ENCODE data around the gene MIPEP.

Gene MIPEP

GRCh38 chr13:23801141-23801540, 88.1 kb downstream of the MIPEP start:
- peaks cover 9 to 13% of the 10 kb centered on the region in 2 donors for H3K4me1 Mint-ChIP-seq
- peaks cover 6 to 20% of the 10 kb centered on the region in 2 donors for H3K27me3 Mint-ChIP-seq
- DNase-seq (no peak), ATAC-seq (replicated peaks) (no peak)
- H3K9me3 Mint-ChIP-seq, result peaks cover 0 to 3% of the 10 kb centered on the region in 2 donors
- H3K4me3 Mint-ChIP-seq, result no peak overlapping the region
- H3K27ac Mint-ChIP-seq, result no peak overlapping the region
- H3K36me3 Mint-ChIP-seq, result peaks cover 36 to 46% of the 10 kb centered on the region in 2 donors

- Mint-ChIP-seq H3K9me3 (peaks cover 0 to 3% of the 10 kb centered on the region in 2 donors), H3K27me3 (peaks cover 6 to 15% of the 10 kb centered on the region in 2 donors), H3K27ac (no peak overlapping the region), H3K4me1 (peaks cover 6 to 9% of the 10 kb centered on the region in 2 donors), H3K36me3 (peaks cover 29 to 38% of the 10 kb centered on the region in 2 donors), H3K4me3 (no peak overlapping the region)
- DNase-seq (no peak), ATAC-seq (replicated peaks) (peak; percentile 57 to 73)
These were observed 89.3 kb downstream of the MIPEP start for GRCh38 chr13:23799945-23800344.

DNA sequence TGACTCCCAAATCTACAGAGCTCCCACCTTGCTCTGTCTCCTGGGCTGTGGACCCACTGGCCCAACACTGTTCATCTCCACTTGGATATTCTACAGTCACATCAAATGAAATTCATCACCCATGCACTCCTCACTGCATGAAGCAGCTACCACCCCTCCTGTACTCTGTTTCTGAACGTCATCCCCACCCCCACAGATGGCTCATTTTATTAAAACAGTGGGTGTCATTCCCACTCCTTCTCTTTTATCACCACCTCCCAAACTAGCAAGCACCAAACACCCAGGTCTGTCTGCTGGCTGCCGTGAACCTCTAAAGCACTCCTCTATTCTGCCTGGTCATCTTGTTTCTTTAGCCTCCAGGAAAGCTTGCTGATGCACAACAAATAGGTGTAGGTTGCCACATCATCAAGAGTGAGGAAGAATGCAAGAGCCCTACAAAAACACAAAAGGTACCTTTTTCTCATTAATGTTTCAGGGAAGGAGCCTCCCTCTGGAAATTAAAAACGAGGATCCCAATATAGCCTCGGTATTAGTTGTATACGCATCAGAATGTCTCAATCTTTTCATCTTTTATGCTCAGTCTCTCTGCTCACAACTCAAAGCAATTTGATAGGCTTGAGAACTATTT, 91.8 kb downstream of the MIPEP start:
- Mint-ChIP-seq H3K36me3 (peaks cover 28 to 36% of the 10 kb centered on the region in 2 donors), H3K9me3 (peaks cover 0 to 3% of the 10 kb centered on the region in 2 donors), H3K27me3 (peaks cover 6 to 16% of the 10 kb centered on the region in 2 donors), H3K4me1 (peaks cover 12% of the 10 kb centered on the region in 2 donors), H3K4me3 (no peak overlapping the region), H3K27ac (no peak overlapping the region)
- DNase-seq (no peak), ATAC-seq (replicated peaks) (no peak)

DNA sequence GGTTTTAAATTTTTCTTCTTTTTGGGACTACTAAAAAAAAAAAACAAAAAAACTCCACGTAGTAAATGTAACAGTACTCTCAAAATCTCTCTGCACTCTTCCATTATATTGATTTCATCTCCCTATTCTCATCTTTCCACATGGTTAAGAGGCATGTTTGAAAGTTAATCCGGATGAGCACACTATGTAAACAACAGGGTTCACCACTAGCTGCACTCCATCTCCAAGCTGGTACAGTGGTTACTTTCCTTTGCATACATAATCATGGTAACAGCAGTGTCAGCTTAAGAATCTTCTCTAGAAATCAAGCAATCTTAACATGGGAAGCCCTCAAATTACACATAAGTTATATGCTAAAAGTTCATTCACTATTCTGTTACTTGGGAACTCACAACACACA, 92.6 kb downstream of the MIPEP start:
- ATAC-seq (replicated peaks) (no peak), DNase-seq (no peak)
- Mint-ChIP-seq H3K36me3 (peaks cover 26 to 36% of the 10 kb centered on the region in 2 donors), H3K4me1 (peaks cover 12% of the 10 kb centered on the region in 2 donors), H3K4me3 (no peak overlapping the region), H3K9me3 (peaks cover 0 to 3% of the 10 kb centered on the region in 2 donors), H3K27ac (no peak overlapping the region), H3K27me3 (peaks cover 6 to 16% of the 10 kb centered on the region in 2 donors)

DNA sequence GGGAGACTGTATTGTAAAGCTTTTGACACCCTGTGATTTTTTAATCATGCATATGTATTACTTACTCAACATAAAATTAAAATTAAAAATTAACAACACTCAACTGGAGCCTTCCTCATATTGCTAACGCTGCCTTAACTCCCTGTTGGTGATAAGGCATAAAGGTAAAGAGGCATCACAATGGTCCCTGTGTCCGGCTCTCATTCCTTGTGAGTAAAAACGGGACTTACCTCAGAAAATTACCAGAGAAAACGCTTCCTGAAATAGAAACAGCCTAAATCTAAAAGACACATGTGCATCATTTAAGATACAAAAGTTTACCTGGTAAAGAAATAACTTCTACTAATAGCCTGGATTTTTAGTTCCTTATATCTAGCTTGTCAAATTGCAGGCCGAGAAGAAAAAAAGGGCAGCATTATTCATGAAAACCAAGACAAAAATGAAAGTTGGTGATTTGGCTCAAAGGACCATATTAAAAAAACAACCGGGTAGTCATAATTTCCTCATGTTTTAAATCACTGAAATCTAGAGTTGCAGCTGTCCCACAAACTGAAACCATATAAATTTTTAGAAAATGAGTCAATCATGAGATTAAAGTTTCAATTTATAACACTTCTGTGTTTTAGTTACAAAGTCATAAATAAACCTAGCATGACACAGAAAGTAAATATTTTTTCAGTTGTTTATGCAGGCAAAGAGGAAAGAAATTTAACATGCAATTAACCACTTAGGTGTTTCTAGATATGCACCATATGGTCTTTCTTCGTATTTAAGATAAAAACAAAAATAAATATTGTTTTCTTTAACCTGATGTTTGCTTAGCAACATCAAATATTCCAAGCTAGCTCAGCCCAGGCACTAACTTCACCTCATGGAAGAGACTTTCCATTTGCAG, 94.7 kb downstream of the MIPEP start:
- peaks cover 20 to 30% of the 10 kb centered on the region in 2 donors for H3K36me3 Mint-ChIP-seq
- ATAC-seq (replicated peaks) (peak; percentile 45 to 77), DNase-seq (no peak)
- H3K27me3 Mint-ChIP-seq, result peaks cover 6 to 11% of the 10 kb centered on the region in 2 donors
- H3K4me1 Mint-ChIP-seq, result peaks cover 6 to 12% of the 10 kb centered on the region in 2 donors
- no peak overlapping the region for H3K4me3 Mint-ChIP-seq
- H3K27ac Mint-ChIP-seq, result no peak overlapping the region
- peaks cover 0 to 3% of the 10 kb centered on the region in 2 donors for H3K9me3 Mint-ChIP-seq

GRCh38 chr13:23793711-23794110, 95.5 kb downstream of the MIPEP start:
- H3K4me3 Mint-ChIP-seq, result no peak overlapping the region
- ATAC-seq (replicated peaks), result no peak
- H3K27ac Mint-ChIP-seq, result no peak overlapping the region

DNA sequence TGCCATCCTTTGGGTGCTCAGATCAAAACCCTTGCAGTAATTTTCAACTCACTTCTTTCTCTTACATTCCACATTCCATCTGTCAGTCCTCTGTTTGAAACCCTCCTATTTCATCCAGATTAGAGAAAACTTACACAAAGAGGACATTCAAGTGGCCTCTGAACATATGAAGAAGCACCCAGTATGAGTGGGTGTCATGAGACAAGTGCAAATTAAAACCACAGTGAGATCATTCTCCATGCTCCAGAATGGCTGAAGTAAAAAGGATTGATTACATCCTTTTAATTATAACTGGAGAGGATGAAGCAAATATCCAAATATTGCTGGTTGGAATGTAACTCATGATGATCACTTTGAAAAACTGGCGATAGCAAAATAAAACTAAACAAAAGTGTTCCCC, 96.5 kb downstream of the MIPEP start:
- DNase-seq, result no peak

More at GRCh38 chr13:23793711-23794110, 95.5 kb downstream of the MIPEP start:
- Mint-ChIP-seq H3K27me3 (peaks cover 6 to 11% of the 10 kb centered on the region in 2 donors), H3K4me1 (peaks cover 6 to 12% of the 10 kb centered on the region in 2 donors), H3K9me3 (peaks cover 0 to 2% of the 10 kb centered on the region in 2 donors), H3K36me3 (peaks cover 18 to 27% of the 10 kb centered on the region in 2 donors)
- DNase-seq, result no peak

DNA sequence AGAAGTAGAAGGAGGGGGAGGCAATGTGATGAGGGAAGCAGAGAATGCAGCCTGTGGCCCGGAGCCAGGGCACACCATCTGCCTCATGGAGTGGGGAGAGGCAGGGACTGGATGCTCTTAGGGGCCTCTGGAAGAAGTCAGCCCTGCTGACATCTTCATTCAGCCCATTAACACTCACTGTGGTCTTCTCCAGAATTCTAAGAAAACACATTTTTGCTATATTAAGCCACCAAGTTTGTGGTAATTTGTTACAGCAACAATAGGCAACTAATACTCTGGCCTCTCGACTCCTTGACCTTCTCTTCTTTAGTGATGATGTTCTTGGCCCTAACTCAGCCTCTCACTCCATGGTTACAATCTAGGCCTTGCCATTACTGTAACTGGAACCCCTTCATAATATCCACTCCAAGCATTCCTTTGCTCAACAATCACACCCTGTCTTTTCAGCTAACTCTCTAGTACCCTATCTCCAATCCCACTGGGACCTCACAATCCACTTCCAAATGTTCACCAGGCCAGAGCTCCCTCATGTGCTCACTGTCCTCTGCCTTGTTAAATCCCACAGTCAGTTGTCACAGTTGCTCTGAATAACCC, 98.5 kb downstream of the MIPEP start:
- Mint-ChIP-seq H3K9me3 (no peaks in the 10 kb centered on the region), H3K4me1 (peaks cover 3 to 6% of the 10 kb centered on the region in 2 donors), H3K4me3 (no peak overlapping the region), H3K27me3 (peaks cover 0 to 5% of the 10 kb centered on the region in 2 donors), H3K27ac (no peak overlapping the region), H3K36me3 (peaks cover 6 to 11% of the 10 kb centered on the region in 2 donors)
- DNase-seq (no peak), ATAC-seq (replicated peaks) (no peak)

More for the DNA sequence above, 96.5 kb downstream of the MIPEP start:
- peaks cover 14 to 21% of the 10 kb centered on the region in 2 donors for H3K36me3 Mint-ChIP-seq
- no peak overlapping the region for H3K4me3 Mint-ChIP-seq
- peaks cover 6 to 12% of the 10 kb centered on the region in 2 donors for H3K4me1 Mint-ChIP-seq
- H3K27me3 Mint-ChIP-seq, result peaks cover 6 to 11% of the 10 kb centered on the region in 2 donors
- no peaks in the 10 kb centered on the region for H3K9me3 Mint-ChIP-seq
- H3K27ac Mint-ChIP-seq, result no peak overlapping the region
- no peak for ATAC-seq (replicated peaks)

GRCh38 chr13:23789576-23790346, 99.4 kb downstream of the MIPEP start:
- Mint-ChIP-seq H3K36me3 (peaks cover 11 to 12% of the 10 kb centered on the region in 2 donors), H3K9me3 (no peaks in the 10 kb centered on the region), H3K4me1 (peaks cover 3 to 6% of the 10 kb centered on the region in 2 donors), H3K27me3 (peaks cover 0 to 5% of the 10 kb centered on the region in 2 donors), H3K27ac (no peak overlapping the region), H3K4me3 (no peak overlapping the region)
- ATAC-seq (replicated peaks) (no peak), DNase-seq (no peak)

GRCh38 chr13:23788459-23788858, 100.7 kb downstream of the MIPEP start:
- Mint-ChIP-seq H3K36me3 (peaks cover 9 to 12% of the 10 kb centered on the region in 2 donors), H3K4me3 (no peak overlapping the region), H3K27me3 (peaks cover 3 to 5% of the 10 kb centered on the region in 2 donors), H3K4me1 (peaks cover 3 to 4% of the 10 kb centered on the region in 2 donors), H3K27ac (no peak overlapping the region), H3K9me3 (no peaks in the 10 kb centered on the region)
- no peak for DNase-seq
- no peak for ATAC-seq (replicated peaks)

DNA sequence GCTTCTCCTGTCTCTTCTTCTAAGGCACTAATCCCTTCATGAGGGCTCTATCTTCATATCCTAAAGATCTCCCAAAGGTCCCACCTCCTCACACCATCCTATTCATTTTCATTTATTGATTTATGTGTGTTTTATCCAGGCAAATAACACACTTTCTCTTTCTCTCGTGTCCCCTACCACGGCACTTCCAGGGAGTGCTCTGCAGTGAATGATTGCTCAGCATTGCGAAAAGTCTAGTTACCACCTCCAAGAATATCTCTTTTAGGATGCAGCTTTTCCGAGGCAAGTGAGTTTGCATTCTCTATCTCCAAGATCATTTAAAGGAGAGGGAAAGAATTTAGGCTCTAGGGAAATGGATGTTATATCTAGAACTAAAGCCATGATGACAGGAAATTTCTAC, 101.7 kb downstream of the MIPEP start:
- Mint-ChIP-seq H3K4me3 (no peak overlapping the region), H3K4me1 (peaks cover 6 to 8% of the 10 kb centered on the region in 2 donors), H3K36me3 (peaks cover 9 to 16% of the 10 kb centered on the region in 2 donors), H3K9me3 (no peaks in the 10 kb centered on the region), H3K27ac (no peak overlapping the region), H3K27me3 (peaks cover 6 to 10% of the 10 kb centered on the region in 2 donors)
- no peak for ATAC-seq (replicated peaks)
- DNase-seq, result no peak

GRCh38 chr13:23786607-23787006, 102.6 kb downstream of the MIPEP start:
- Mint-ChIP-seq H3K9me3 (no peaks in the 10 kb centered on the region), H3K4me3 (no peak overlapping the region), H3K36me3 (peaks cover 10 to 22% of the 10 kb centered on the region in 2 donors), H3K4me1 (peaks cover 8 to 10% of the 10 kb centered on the region in 2 donors), H3K27me3 (peaks cover 14 to 19% of the 10 kb centered on the region in 2 donors), H3K27ac (no peak overlapping the region)
- DNase-seq (no peak), ATAC-seq (replicated peaks) (no peak)

- Mint-ChIP-seq H3K36me3 (peaks cover 28 to 37% of the 10 kb centered on the region in 2 donors), H3K27me3 (peaks cover 44 to 70% of the 10 kb centered on the region in 2 donors), H3K27ac (no peak overlapping the region)
These were observed 110.3 kb downstream of the MIPEP start for GRCh38 chr13:23778879-23779278.

More at GRCh38 chr13:23778879-23779278, 110.3 kb downstream of the MIPEP start:
- ATAC-seq (replicated peaks) (no peak), DNase-seq (no peak)
- H3K9me3 Mint-ChIP-seq, result peaks cover 4 to 5% of the 10 kb centered on the region in 2 donors
- H3K4me3 Mint-ChIP-seq, result no peak overlapping the region
- H3K4me1 Mint-ChIP-seq, result peaks cover 31 to 39% of the 10 kb centered on the region in 2 donors
